Hematopoietic multipotent progenitor cell treated with erythropoietin and hydrocortisone succinate and interleukin-3 and kit ligand, for 6 days (in vitro differentiated cells): ENCODE data around the gene LHX3.
"Not testable (repeated sequence)": the region's sequence is repeated elsewhere in the genome, so short reads cannot be mapped to it uniquely, and the experiment has no call there.

Experiments
- DNase-seq: peaks from one replicate; pipeline ENCODE4 v3.0.0-alpha.2; 2015

LHX3 gene

DNA sequence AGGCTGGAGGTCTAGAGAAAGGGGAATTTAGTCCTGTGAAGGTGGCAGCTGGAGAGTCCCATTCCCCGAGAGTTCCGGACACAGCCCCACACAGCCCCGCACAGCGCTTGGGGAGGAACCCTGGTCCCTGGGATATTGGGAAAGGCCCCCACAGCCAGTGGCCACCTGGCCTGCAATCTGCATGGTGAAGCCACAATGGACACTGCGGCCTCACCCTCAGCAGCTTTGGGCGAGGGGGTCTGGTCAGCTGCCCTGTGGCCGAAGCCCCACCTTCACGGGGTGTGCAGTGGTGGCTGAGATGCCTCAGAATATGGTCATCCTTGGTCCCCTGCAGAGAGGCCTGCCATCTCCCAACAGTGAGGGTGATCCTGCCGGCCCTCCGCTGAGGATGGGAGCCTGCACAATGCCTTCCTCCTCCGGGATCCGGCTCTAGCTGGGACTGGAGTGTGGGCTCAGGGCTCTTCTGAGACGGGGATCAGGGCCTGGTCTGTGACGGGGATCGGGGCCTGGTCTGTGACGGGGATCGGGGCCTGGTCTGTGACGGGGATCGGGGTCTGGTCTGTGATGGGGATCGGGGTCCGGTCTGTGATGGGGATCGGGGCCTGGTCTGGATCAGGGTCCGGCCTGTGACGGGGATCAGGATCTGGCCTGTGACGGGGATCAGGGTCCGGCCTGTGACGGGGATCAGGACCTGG lies 52.9 kb downstream of the LHX3 start:
- no peak for DNase-seq

DNA sequence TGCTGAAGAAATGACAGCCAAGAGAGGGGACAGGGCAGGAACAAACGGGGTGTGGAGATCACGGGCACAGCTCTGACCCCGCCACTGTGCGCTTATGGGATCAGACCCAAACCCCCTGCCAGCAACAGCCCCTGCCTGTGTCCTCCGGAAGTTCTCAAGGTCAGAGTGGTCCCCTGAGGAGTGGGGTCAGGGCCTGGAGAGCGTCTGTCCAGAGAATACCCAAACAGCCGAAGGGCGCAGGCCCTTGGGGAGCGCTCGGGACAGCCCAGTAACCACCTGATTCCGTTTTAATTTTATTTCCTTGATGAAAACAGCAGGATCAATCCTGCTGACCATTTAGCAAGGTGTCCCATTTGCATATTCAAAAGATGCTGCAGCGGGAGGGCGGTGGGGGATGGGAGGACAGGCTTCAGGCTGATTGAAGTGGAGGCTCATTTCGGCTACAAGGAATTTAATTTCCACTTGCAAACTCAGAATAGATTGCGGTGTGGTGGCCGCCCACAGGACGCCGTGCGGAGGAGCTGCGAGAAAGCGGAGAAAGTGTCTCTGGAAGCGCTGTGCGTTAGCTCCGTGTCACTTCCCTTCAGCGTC lies 53.6 kb downstream of the LHX3 start:
- DNase-seq: no peak

DNA sequence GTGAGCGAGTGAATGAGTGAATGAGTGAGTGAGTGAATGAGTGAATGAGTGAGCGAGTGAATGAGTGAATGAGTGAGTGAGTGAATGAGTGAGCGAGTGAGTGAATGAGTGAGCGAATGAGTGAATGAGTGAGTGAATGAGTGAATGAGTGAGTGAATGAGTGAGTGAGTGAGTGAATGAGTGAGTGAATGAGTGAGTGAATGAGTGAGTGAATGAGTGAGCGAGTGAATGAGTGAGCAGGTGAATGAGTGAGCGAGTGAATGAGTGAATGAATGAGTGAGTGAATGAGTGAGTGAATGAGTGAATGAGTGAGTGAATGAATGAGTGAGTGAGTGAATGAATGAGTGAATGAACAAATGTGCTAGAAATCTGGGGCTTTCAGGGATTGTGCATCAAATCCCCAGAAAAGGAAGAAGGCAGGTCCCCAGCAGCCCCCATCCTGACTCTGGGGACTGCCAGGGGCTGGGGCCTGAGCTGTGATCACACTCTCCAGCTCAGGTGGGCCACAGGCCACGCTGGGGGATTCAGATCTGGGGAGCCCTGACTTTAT lies 54.2 kb downstream of the LHX3 start:
- not testable (repeated sequence) for DNase-seq

DNA sequence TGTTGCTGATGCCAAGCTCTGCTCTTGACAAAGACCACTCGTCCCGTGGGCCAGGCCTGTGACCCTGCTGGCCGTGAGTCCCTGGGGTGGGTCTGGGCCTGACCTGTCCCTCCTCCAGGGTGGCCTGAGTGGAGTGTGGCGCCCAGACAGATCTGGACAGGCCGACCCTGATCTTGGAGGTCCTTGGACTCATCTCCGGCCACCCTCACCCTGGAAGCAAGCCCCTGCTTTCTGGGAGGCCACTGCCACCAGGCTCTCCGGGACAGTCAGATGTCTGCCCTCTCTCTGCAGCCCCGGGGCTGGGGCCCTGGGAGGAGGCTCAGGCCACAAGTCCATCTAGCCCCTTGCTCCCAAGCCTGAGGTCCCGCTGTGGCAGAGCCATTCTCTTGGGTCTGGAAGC lies 55.1 kb downstream of the LHX3 start:
- DNase-seq: no peak

DNA sequence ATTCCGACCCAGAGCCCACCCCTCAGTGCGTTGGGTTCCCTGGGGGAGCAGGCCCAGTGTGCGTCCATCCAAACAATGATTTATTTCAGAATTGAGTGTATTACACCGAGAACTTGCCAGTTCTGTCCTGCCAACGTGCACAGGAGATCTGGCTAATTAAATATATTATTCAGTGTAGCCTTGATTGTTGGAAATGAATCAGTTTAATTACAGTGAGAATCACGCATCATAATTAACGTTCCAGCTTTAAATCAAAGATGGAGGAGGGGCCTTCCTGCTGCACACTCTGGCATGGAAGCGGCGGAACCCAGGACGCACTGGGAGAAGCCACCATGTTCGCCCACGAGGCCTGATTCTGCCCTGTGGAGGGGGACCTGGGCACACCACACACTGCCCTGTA lies 55.6 kb downstream of the LHX3 start:
- no peak for DNase-seq

DNA sequence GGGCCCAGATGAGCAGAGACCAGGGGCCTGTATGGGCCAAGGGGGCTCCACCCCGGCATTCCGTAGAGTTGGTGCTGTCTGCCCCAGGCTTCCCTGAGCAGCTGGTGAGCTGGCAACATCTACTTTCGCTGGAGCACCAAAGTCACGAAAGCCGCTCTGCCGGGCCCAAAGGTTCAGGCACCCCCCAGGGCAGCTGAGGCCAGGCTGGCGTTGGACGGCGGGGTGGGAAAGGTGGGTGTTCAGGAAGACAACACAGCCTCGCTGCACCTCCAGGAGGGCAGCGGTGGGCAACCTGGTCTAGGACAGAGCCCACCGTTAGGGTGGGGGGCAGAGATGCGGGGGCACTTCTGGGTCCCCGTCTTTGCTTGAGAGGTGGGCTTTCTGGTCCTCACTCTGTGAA lies 56.2 kb downstream of the LHX3 start:
- no peak for DNase-seq

DNA sequence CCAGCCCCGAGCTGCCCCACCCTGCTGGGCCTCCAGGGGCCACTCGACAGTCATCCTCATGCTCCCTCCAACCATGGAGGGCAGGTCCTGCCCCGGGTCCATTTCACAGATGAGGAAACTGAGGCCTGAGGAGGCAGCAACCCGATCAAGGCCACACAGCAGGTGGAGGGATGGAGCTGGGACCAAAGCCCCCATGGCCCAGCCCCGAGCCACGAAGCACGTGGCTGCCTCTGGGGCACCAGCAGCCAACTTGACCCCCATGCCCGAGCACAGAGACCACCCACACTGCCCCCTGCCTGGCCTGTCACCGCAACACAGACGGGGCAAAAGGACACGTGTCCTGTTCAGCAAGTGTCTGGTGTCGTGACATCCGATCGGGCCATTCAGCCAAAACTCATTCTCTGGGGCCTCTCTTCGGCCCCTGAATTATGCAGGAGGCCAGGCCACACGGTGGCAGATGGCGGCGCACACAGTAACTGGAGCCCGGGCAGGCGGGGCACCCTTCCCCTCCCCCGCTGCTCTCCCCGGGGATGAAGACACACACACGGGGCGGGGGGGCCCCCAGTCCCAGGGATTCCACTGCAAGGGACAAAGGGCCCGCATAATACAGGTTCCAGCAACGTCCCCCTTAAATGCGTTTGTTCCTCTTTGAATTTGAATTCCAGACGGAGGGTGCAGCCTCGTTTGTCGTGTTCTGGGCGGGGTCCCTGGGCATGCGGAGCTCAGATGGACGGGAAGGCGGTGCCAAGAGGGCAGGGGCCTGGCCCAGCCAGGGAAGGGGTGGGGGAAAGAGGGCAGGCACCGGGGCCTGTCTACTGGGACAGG lies 56.8 kb downstream of the LHX3 start:
- DNase-seq: no peak

DNA sequence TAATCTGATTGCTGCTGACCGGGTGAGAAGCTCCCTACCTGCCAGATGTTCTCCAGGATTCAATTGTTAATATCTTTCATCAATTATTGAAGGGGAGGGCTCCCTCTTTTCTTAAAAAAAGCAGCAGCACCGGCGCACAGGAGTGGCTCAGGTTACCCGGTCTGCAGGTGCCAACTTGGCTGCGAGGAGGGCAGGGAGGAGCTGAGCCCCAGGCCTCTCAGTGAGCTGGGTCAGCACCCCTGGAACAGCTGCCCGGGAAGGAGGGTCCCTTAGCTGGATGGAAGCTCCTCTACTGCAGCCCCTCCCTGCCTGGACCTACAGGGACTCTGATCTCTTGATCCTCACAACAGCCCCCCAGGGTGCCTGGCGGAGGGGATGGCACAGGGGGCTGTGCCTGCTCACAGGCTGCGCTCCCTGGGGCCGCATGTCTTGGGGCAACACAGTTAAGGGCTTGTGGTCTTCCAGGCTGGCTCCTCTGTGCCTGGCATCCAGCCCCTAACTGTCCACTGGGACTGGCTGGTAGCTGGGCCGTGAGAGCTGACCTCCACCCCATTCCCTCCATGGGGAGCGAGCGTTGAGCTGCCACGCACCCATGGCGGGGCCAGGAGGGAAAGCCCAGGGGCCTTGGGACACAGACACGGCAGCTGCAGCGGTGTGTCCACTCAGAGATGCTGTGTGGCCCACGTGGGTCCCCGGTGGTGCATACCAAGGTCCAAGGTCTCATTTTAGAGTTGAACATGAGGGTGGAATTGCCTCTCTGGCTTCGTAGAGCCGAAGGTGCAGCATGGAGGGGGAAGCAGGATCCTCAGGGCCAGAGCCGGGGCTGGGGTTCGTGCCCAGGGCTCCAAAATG lies 57.7 kb downstream of the LHX3 start:
- no peak for DNase-seq
